Myocyte (in vitro differentiated cells): ENCODE measurements around the gene SLC30A7. TPM values are rescaled to one million over a fixed set of nuclear protein-coding genes. Genes with fewer than 3 reads are reported as not detected.
A peak's percentile ranks its signal among the peaks of the same experiment; 100 is the strongest.
"Not testable (repeated sequence)": the region's sequence is repeated elsewhere in the genome, so short reads cannot be mapped to it uniquely, and the experiment has no call there.

ENCODE experiments used
- DNase-seq: peaks from one replicate; pipeline ENCODE4 v3.0.0-alpha.2; 2012; ENCODE audit warnings: low read depth
- total RNA-seq: library from RNA; depleted of rRNA; stranded (reverse); fragments of >200 nt; gene quantifications from 2 replicates; pipeline ENCODE4 v1.2.3, GENCODE V29; 2014

Gene SLC30A7
- total RNA-seq, 1 donor from 2014 or later, result 18.3 TPM

- not testable (repeated sequence) for DNase-seq
Measured at GRCh38 chr1:100889869-100890482, 5.9 kb upstream of the SLC30A7 start.

- DNase-seq, result no peak
Measured at GRCh38 chr1:100891380-100891779, 4.5 kb upstream of the SLC30A7 start.

GRCh38 chr1:100892554-100892953, 3.3 kb upstream of the SLC30A7 start:
- DNase-seq, result no peak

- DNase-seq, result no peak
Measured at GRCh38 chr1:100893718-100894117, 2.2 kb upstream of the SLC30A7 start.

- DNase-seq, result peak; percentile 80
Measured at GRCh38 chr1:100894603-100895539, 1.0 kb upstream of the SLC30A7 start, which contains the start of gene EXTL2. Gene EXTL2 (minus strand): TSS chr1:100894842. CDS start chr1:100888757, 6,085 bp downstream.

- DNase-seq, result peak; percentile 39
Measured at GRCh38 chr1:100896481-100896982, 642 bp downstream of the SLC30A7 start.

- DNase-seq, result no peak
Measured at GRCh38 chr1:100902365-100902764, 6.5 kb downstream of the SLC30A7 start.

- DNase-seq, result no peak
Measured at GRCh38 chr1:100903777-100904176, 7.9 kb downstream of the SLC30A7 start.

GRCh38 chr1:100904528-100904927, 8.6 kb downstream of the SLC30A7 start:
- DNase-seq, result no peak

- DNase-seq, result no peak
Measured at GRCh38 chr1:100905181-100905580, 9.3 kb downstream of the SLC30A7 start.

- DNase-seq, result no peak
Measured at GRCh38 chr1:100907887-100908286, 12.0 kb downstream of the SLC30A7 start.

GRCh38 chr1:100909018-100909417, 13.1 kb downstream of the SLC30A7 start:
- no peak for DNase-seq

- DNase-seq, result peak; percentile 15
Measured at GRCh38 chr1:100912019-100912418, 16.1 kb downstream of the SLC30A7 start.

- DNase-seq, result peak; percentile 70
Measured at GRCh38 chr1:100921110-100921706, 25.3 kb downstream of the SLC30A7 start.

- no peak for DNase-seq
Measured at GRCh38 chr1:100924212-100924611, 28.3 kb downstream of the SLC30A7 start.

GRCh38 chr1:100924991-100925390, 29.1 kb downstream of the SLC30A7 start:
- DNase-seq, result no peak

- DNase-seq, result no peak
Measured at GRCh38 chr1:100926240-100926639, 30.4 kb downstream of the SLC30A7 start.

- DNase-seq, result no peak
Measured at GRCh38 chr1:100927276-100927675, 31.4 kb downstream of the SLC30A7 start.

- no peak for DNase-seq
Measured at GRCh38 chr1:100928128-100928527, 32.2 kb downstream of the SLC30A7 start.

- DNase-seq, result no peak
Measured at GRCh38 chr1:100930494-100930893, 34.6 kb downstream of the SLC30A7 start.

- DNase-seq, result no peak
Measured at GRCh38 chr1:100931716-100932115, 35.8 kb downstream of the SLC30A7 start.

GRCh38 chr1:100933555-100933954, 37.7 kb downstream of the SLC30A7 start:
- not testable (repeated sequence) for DNase-seq
